GM18507 (cell line): ENCODE results near the gene LCOR.

ENCODE experiments used
- DNase-seq: peaks from one replicate; pipeline ENCODE4 v3.0.0; 2011; ENCODE audit warnings: low read depth; ENCODE audit not compliant: insufficient read length; ENCODE audit errors: extremely low spot score
- FAIRE-seq: peaks from 2 replicates; lab custom pipeline; 2011; peaks lifted over from hg19 to GRCh38; lab: Jason Lieb, UNC

The LCOR gene

GRCh38 chr10:97001183-97001991, 169.3 kb downstream of the LCOR start:
- FAIRE-seq (no peak), DNase-seq (no peak)

- FAIRE-seq (no peak), DNase-seq (no peak)
These were observed 170.6 kb downstream of the LCOR start for GRCh38 chr10:97002670-97003069.

- DNase-seq (no peak), FAIRE-seq (no peak)
These were observed 171.2 kb downstream of the LCOR start for GRCh38 chr10:97003151-97003803.

GRCh38 chr10:97003804-97004201, 171.7 kb downstream of the LCOR start:
- DNase-seq (no peak), FAIRE-seq (no peak)

GRCh38 chr10:97004591-97004990, 172.5 kb downstream of the LCOR start:
- FAIRE-seq (no peak), DNase-seq (no peak)

- no peak for FAIRE-seq
- DNase-seq = no peak
These were observed 173.3 kb downstream of the LCOR start for GRCh38 chr10:97005349-97005748.

- FAIRE-seq = no peak
- DNase-seq = no peak
These were observed 174.3 kb downstream of the LCOR start for GRCh38 chr10:97006364-97006763.

- no peak for DNase-seq
- no peak for FAIRE-seq
These were observed 175.3 kb downstream of the LCOR start for GRCh38 chr10:97007417-97007816.

- DNase-seq (no peak), FAIRE-seq (no peak)
These were observed 178.7 kb downstream of the LCOR start for GRCh38 chr10:97010695-97011206.

GRCh38 chr10:97011397-97011796, 179.3 kb downstream of the LCOR start:
- FAIRE-seq (no peak), DNase-seq (no peak)

GRCh38 chr10:97012470-97012869, 180.4 kb downstream of the LCOR start:
- no peak for DNase-seq
- no peak for FAIRE-seq

GRCh38 chr10:97013568-97013967, 181.5 kb downstream of the LCOR start:
- no peak for DNase-seq
- FAIRE-seq = no peak

GRCh38 chr10:97013983-97014382, 181.9 kb downstream of the LCOR start:
- DNase-seq = no peak
- no peak for FAIRE-seq

GRCh38 chr10:97015240-97015639, 183.1 kb downstream of the LCOR start:
- FAIRE-seq (no peak), DNase-seq (no peak)

- FAIRE-seq = peak; percentile 97
These were observed 184.8 kb downstream of the LCOR start for GRCh38 chr10:97016728-97017473.

GRCh38 chr10:97017474-97017903, 185.4 kb downstream of the LCOR start:
- no peak for FAIRE-seq
- DNase-seq = no peak

More at GRCh38 chr10:97016728-97017473, 184.8 kb downstream of the LCOR start:
- DNase-seq = peak; percentile 74

- no peak for FAIRE-seq
- DNase-seq = no peak
These were observed 186.4 kb downstream of the LCOR start for GRCh38 chr10:97018251-97019212.

GRCh38 chr10:97019213-97019844, 187.2 kb downstream of the LCOR start:
- no peak for FAIRE-seq
- no peak for DNase-seq
